Activated T-cell treated with anti-CD3 and anti-CD28 coated beads, Interleukin-2, amount 50 U/mL, for 48 hours (primary cell): Measurements from ENCODE around the gene OS9.

Experiments used
- DNase-seq, 2 experiments: peaks; one replicate each; pipeline ENCODE4 v3.0.0-alpha.2; 2020

Gene OS9

GRCh38 chr12:57737467-57738460 is 43.8 kb downstream of the OS9 start:
- DNase-seq = no peak

- no peak for DNase-seq
Measured at GRCh38 chr12:57738661-57739237, 44.8 kb downstream of the OS9 start, which contains the start of gene AGAP2. AGAP2 (minus strand) TSS chr12:57738742; CDS start chr12:57738246, 496 bp downstream.

GRCh38 chr12:57739387-57739786 is 45.5 kb downstream of the OS9 start:
- DNase-seq = no peak

- no peak for DNase-seq
Measured at GRCh38 chr12:57739914-57740538, 46.1 kb downstream of the OS9 start.

GRCh38 chr12:57740656-57741412 is 46.9 kb downstream of the OS9 start:
- DNase-seq = peak; percentile 76 to 81

GRCh38 chr12:57741413-57741789 is 47.5 kb downstream of the OS9 start:
- DNase-seq = no peak

GRCh38 chr12:57741844-57742738 is 48.2 kb downstream of the OS9 start:
- peak; percentile 81 to 85 for DNase-seq

GRCh38 chr12:57743769-57744168 is 49.8 kb downstream of the OS9 start:
- no peak for DNase-seq

GRCh38 chr12:57744194-57744776 is 50.4 kb downstream of the OS9 start:
- DNase-seq = peak; percentile 88

- DNase-seq = peak; percentile 93 to 95
Measured at GRCh38 chr12:57744777-57745484, 51.0 kb downstream of the OS9 start, which contains the start of gene TSPAN31. TSPAN31 (plus strand) TSS chr12:57745039; CDS start chr12:57745155, 116 bp downstream.

- peak; percentile 41 to 43 for DNase-seq
Measured at GRCh38 chr12:57745485-57745881, 51.6 kb downstream of the OS9 start.

- no peak for DNase-seq
Measured at GRCh38 chr12:57746025-57746424, 52.1 kb downstream of the OS9 start.

GRCh38 chr12:57749061-57749460 is 55.1 kb downstream of the OS9 start:
- DNase-seq = no peak

- DNase-seq = no peak
Measured at GRCh38 chr12:57750561-57751431, 56.9 kb downstream of the OS9 start.

- DNase-seq = no peak
Measured at GRCh38 chr12:57751432-57751787, 57.5 kb downstream of the OS9 start.

GRCh38 chr12:57751788-57752667 is 58.1 kb downstream of the OS9 start, which contains the start of gene CDK4:
CDK4 (minus strand) TSS chr12:57752310; CDS start chr12:57751717, 593 bp downstream.
- DNase-seq = peak; percentile 97 to 98

- no peak for DNase-seq
Measured at GRCh38 chr12:57752668-57753000, 58.7 kb downstream of the OS9 start.

GRCh38 chr12:57753756-57754337 is 59.9 kb downstream of the OS9 start:
- no peak for DNase-seq
